ENCODE measurements around the gene MRPS6. TPM values are rescaled to one million over a fixed set of nuclear protein-coding genes. Genes with fewer than 3 reads are reported as not detected.

Gene MRPS6
- total RNA-seq, 4 donors from 2014 or later: 17.3 to 54.8 (median 29.3) TPM

- intact Hi-C loops (cut with DNase I; ENCODE audit: low total_unique reads) (no loop called here), in situ Hi-C loops (cut with MboI; ENCODE audit: low sequenced_read_pairs in 4 of 4) (no loop called here)
- H3K36me3 ChIP-seq: no peaks in the 10 kb centered on the region
- no peak overlapping the region for H3K4me3 ChIP-seq
- ATAC-seq (no peak), DNase-seq (no peak)
- H3K27me3 ChIP-seq: no peaks in the 10 kb centered on the region
- no peaks in the 10 kb centered on the region for H3K4me1 ChIP-seq
- no peaks in the 10 kb centered on the region for H3K9me3 ChIP-seq
- TF ChIP-seq POLR2A (IDR thresholded peaks at IDR 0.05) (no peak), CTCF (IDR thresholded peaks at IDR 0.05 in 4 of 5, conservative IDR thresholded peaks at IDR 0.05 in 1 of 5) (no peak)
- H3K27ac ChIP-seq: no peak overlapping the region
These were observed 26.5 kb upstream of the MRPS6 start for GRCh38 chr21:34046917-34047316.

- ATAC-seq: no peak
- Histone ChIP-seq H3K36me3 (no peaks in the 10 kb centered on the region), H3K27ac (no peak overlapping the region), H3K4me1 (no peaks in the 10 kb centered on the region), H3K27me3 (no peaks in the 10 kb centered on the region), H3K9me3 (no peaks in the 10 kb centered on the region), H3K4me3 (no peak overlapping the region)
- in situ Hi-C loops (cut with MboI; ENCODE audit: low sequenced_read_pairs in 4 of 4): no loop called here
- intact Hi-C loops (cut with DNase I; ENCODE audit: low total_unique reads): no loop called here
- no peak for DNase-seq
- no peak for TF ChIP-seq CTCF (IDR thresholded peaks at IDR 0.05 in 4 of 5, conservative IDR thresholded peaks at IDR 0.05 in 1 of 5)
- TF ChIP-seq POLR2A (IDR thresholded peaks at IDR 0.05): no peak
These were observed 25.5 kb upstream of the MRPS6 start for GRCh38 chr21:34047835-34048234.

DNA sequence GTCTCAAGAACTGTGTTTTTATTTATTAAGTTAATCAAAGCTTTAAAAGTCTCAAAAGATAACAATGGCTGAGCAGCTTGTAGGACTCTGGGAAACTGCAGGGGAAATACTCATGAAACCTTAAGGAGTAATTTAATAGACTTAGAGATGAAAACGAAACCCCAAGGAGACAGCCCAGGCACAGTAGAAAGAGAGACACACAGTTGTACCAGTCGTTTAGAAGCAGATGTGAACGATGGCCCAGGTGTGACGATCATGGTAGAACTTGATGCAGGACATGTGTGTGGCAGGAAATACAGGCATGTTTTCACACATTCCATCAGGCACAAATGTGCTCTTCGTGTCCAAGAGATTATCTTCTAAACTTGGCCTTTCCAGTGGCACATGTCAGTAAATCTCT, 21.2 kb upstream of the MRPS6 start:
- no peak overlapping the region for H3K27ac ChIP-seq
- DNase-seq: no peak
- no peak for ATAC-seq
- no peaks in the 10 kb centered on the region for H3K9me3 ChIP-seq
- in situ Hi-C loops (cut with MboI; ENCODE audit: low sequenced_read_pairs in 4 of 4) (loop anchor here in 2 of 4 donors (25.0 kb wide), 2 partner anchors 115 to 160 kb away; no protein-coding TSS in a partner anchor), intact Hi-C loops (cut with DNase I; ENCODE audit: low total_unique reads) (no loop called here)
- no peak overlapping the region for H3K4me3 ChIP-seq
- H3K36me3 ChIP-seq: no peaks in the 10 kb centered on the region
- no peak for TF ChIP-seq POLR2A (IDR thresholded peaks at IDR 0.05)
- TF ChIP-seq CTCF (IDR thresholded peaks at IDR 0.05 in 4 of 5, conservative IDR thresholded peaks at IDR 0.05 in 1 of 5): no peak
- H3K4me1 ChIP-seq: no peaks in the 10 kb centered on the region
- no peaks in the 10 kb centered on the region for H3K27me3 ChIP-seq

GRCh38 chr21:34054259-34054658, 19.1 kb upstream of the MRPS6 start:
- intact Hi-C loops (cut with DNase I; ENCODE audit: low total_unique reads) (no loop called here), in situ Hi-C loops (cut with MboI; ENCODE audit: low sequenced_read_pairs in 4 of 4) (loop anchor here in 2 of 4 donors (25.0 kb wide), 2 partner anchors 117 to 158 kb away; no protein-coding TSS in a partner anchor)
- ATAC-seq (no peak), DNase-seq (no peak)
- Histone ChIP-seq H3K27ac (no peak overlapping the region), H3K4me3 (no peak overlapping the region), H3K36me3 (no peaks in the 10 kb centered on the region), H3K4me1 (no peaks in the 10 kb centered on the region), H3K9me3 (no peaks in the 10 kb centered on the region), H3K27me3 (no peaks in the 10 kb centered on the region)
- TF ChIP-seq POLR2A (IDR thresholded peaks at IDR 0.05) (no peak), CTCF (IDR thresholded peaks at IDR 0.05 in 4 of 5, conservative IDR thresholded peaks at IDR 0.05 in 1 of 5) (no peak)

GRCh38 chr21:34055615-34056014, 17.8 kb upstream of the MRPS6 start:
- Histone ChIP-seq H3K4me1 (peaks cover 0 to 6% of the 10 kb centered on the region in 2 donors), H3K36me3 (no peaks in the 10 kb centered on the region), H3K4me3 (no peak overlapping the region), H3K27ac (no peak overlapping the region), H3K9me3 (no peaks in the 10 kb centered on the region), H3K27me3 (no peaks in the 10 kb centered on the region)
- in situ Hi-C loops (cut with MboI; ENCODE audit: low sequenced_read_pairs in 4 of 4): loop anchor here in 2 of 4 donors (25.0 kb wide), 2 partner anchors 118 to 157 kb away; no protein-coding TSS in a partner anchor
- ATAC-seq: no peak
- intact Hi-C loops (cut with DNase I; ENCODE audit: low total_unique reads): no loop called here
- TF ChIP-seq POLR2A (IDR thresholded peaks at IDR 0.05): no peak
- TF ChIP-seq CTCF (IDR thresholded peaks at IDR 0.05 in 4 of 5, conservative IDR thresholded peaks at IDR 0.05 in 1 of 5): no peak
- DNase-seq: no peak

Measured in gastrocnemius medialis (tissue), 4 donors.